Epithelial cell of esophagus (primary cell): ENCODE results near the gene IPO13.

Source experiments
- DNase-seq: peaks from one replicate; pipeline ENCODE4 v3.0.0; 2010; ENCODE audit warnings: low read depth
- H3K4me3 ChIP-seq: 2 replicates; pipeline ENCODE4 v1.5.1; 2011; ENCODE audit warnings: mild to moderate bottlenecking, low read length, control low read depth
- CTCF ChIP-seq: IDR thresholded peaks from 2 replicates; pipeline ENCODE4 v1.5.1; 2011; ENCODE audit warnings: low read depth, mild to moderate bottlenecking, low read length, control low read depth, inconsistent platforms; ENCODE audit not compliant: insufficient read depth; ENCODE audit errors: missing control alignments

IPO13 gene

GRCh38 chr1:43934101-43934985 lies 12.4 kb upstream of the IPO13 start:
- peak overlapping the region; percentile 54 for H3K4me3 ChIP-seq
- peak; percentile 91 for TF ChIP-seq CTCF
- peak; percentile 80 for DNase-seq

- peak overlapping the region; percentile 54 for H3K4me3 ChIP-seq
These were observed 11.8 kb upstream of the IPO13 start for GRCh38 chr1:43934986-43935324.

GRCh38 chr1:43935711-43936427 lies 10.9 kb upstream of the IPO13 start:
- TF ChIP-seq CTCF: no peak
- peak overlapping the region; percentile 54 for H3K4me3 ChIP-seq
- peak; percentile 94 for DNase-seq

More at GRCh38 chr1:43934986-43935324, 11.8 kb upstream of the IPO13 start:
- DNase-seq: no peak
- TF ChIP-seq CTCF: no peak

- peak overlapping the region; percentile 37 for H3K4me3 ChIP-seq
- TF ChIP-seq CTCF: no peak
- peak; percentile 17 for DNase-seq
These were observed 10.2 kb upstream of the IPO13 start for GRCh38 chr1:43936431-43937151.

- H3K4me3 ChIP-seq: peak overlapping the region; percentile 37
- TF ChIP-seq CTCF: no peak
- peak; percentile 86 for DNase-seq
These were observed 9.4 kb upstream of the IPO13 start for GRCh38 chr1:43937179-43937865.

- TF ChIP-seq CTCF: no peak
- H3K4me3 ChIP-seq: no peak overlapping the region
- no peak for DNase-seq
These were observed 8.4 kb upstream of the IPO13 start for GRCh38 chr1:43938383-43938782.
